ENCODE data around the gene TUBB.
"Not testable (repeated sequence)": the region's sequence is repeated elsewhere in the genome, so short reads cannot be mapped to it uniquely, and the experiment has no call there.

TUBB gene

DNA sequence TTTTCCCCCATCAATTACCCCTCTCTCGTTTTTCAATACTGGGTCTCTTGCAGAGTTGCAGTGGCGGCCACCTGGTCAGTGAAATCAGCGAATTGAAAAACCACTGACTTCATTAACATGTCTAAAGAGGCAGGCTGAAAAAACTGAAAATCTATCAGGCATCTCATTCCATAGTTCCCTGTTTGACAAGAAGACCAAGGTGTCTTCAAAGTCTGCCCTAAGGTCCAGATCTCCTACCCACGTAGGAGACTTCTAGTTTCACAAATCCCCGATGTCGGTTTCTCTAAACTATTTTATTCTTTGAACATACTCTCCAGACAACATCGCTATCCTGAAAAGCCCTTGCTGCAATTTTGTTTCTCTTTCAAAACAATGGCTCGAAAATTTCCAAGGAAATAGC, 796 bp upstream of the TUBB start:
- peak; percentile 63 for DNase-seq

DNA sequence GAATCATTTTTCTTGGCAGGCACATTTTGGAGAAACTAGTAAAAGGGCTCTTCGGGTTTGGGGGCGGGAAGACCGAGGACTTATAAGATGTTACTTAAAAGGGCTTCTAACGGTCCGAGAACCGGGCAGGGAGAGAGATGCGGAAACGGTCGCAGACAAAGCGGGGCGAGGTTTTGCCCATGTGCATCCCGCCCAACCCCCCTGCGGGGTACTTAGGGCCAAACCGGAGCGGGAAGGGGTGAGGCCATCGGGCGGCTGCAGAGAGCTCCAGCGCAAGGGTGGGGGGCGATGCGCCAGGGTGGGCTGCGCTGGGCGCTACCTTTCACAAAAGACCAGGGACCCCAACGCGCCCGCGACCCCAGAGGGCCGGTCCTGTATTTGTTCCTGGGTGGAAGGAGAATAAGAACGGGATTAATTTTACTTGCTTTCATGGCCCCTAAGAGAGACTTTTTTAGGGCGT, 616 bp downstream of the TUBB start:
- DNase-seq, result peak; percentile 94

DNA sequence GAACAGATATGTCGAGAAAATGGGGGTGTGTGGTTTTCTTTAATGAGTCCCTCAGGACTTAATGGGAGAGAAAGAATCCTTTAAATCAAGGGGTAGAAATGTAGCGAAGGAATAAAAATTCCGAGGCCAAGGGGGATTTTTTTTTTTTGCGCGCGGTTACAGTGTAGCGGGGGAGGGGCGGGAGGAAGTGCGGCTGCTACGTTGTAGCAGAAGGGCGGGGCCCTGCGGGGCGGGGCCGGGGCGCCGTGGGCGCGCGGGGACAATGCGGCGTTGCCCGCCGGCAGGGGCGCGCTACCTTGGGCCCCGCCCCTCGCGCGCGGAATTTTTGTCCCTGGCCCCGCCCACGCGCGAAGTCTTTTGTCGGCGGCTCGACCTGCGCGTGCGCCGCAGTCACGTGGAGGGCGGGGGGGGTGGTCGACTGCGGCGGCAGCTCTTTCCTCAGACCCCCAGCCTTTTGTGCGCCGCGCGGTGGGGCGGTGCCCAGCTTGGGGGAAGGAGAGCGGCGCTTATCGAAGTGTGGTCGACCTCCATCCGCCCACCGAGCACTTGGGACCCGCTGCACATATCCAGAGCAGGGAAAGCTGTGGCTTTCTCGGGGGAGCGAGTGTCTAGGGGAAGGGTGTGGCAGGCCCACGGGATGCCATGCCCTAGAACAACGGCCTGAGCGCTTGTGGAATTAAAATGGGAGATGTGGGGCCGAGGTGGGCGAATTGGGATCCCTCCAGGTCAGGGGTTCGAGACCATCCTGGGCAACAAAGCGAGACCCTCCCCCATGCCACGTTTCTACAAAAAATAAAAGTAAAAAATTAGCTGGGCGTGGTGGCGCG, 1.3 kb downstream of the TUBB start:
- peak; percentile 97 for DNase-seq

DNA sequence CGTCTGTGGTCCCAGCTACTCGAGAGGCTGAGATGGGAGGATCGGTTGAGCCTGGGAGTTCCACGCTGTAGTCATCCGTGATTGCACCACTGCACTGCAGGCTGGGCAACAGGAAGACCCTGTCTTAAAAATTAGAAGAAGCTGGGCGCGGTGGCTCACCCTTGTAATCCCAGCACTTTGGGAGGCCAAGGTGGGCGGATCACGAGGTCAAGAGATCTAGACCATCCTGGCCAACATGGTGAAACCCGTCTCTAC, 1.8 kb downstream of the TUBB start:
- peak; percentile 41 for DNase-seq

DNA sequence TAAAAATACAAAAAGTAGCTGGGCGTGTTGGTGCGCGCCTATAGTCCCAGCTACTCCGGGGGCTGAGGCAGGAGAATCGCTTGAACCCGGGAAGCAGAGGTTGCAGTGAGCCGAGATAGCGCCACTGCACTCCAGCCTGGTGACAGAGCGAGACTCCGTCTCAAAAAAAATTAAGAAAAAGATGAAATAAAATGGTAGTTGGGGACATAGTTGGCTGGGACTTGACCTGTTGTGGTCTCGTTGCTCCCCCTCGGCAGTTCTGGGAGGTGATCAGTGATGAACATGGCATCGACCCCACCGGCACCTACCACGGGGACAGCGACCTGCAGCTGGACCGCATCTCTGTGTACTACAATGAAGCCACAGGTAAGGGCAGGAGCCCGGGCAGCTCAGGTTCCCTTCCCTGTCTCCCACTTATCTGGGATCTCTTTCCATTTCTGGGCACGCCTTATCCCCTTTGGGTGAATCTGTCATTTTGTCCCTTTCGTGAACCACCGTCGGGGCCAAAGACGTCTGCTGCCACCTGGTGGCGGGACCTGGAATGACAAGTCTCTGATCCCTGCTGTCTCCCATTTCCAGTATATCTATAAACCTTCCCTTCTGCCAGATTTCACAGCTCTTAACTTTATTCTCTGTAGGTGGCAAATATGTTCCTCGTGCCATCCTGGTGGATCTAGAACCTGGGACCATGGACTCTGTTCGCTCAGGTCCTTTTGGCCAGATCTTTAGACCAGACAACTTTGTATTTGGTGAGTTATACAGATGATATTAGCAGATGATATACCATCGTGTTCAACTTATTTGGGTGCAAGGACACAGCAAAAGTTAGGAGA, 2.3 kb downstream of the TUBB start:
- peak; percentile 80 for DNase-seq

DNA sequence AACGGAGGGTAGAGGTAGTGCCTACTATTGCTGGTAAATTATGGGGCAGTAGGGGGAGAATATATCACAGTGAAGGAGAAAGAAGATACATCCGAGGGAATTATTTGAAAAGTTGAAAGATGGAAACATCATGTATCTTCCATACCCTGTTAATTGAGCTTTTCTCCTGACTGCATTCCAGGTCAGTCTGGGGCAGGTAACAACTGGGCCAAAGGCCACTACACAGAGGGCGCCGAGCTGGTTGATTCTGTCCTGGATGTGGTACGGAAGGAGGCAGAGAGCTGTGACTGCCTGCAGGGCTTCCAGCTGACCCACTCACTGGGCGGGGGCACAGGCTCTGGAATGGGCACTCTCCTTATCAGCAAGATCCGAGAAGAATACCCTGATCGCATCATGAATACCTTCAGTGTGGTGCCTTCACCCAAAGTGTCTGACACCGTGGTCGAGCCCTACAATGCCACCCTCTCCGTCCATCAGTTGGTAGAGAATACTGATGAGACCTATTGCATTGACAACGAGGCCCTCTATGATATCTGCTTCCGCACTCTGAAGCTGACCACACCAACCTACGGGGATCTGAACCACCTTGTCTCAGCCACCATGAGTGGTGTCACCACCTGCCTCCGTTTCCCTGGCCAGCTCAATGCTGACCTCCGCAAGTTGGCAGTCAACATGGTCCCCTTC, 3.1 kb downstream of the TUBB start:
- DNase-seq, result not testable (repeated sequence)

DNA sequence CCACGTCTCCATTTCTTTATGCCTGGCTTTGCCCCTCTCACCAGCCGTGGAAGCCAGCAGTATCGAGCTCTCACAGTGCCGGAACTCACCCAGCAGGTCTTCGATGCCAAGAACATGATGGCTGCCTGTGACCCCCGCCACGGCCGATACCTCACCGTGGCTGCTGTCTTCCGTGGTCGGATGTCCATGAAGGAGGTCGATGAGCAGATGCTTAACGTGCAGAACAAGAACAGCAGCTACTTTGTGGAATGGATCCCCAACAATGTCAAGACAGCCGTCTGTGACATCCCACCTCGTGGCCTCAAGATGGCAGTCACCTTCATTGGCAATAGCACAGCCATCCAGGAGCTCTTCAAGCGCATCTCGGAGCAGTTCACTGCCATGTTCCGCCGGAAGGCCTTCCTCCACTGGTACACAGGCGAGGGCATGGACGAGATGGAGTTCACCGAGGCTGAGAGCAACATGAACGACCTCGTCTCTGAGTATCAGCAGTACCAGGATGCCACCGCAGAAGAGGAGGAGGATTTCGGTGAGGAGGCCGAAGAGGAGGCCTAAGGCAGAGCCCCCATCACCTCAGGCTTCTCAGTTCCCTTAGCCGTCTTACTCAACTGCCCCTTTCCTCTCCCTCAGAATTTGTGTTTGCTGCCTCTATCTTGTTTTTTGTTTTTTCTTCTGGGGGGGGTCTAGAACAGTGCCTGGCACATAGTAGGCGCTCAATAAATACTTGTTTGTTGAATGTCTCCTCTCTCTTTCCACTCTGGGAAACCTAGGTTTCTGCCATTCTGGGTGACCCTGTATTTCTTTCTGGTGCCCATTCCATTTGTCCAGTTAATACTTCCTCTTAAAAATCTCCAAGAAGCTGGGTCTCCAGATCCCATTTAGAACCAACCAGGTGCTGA, 3.9 kb downstream of the TUBB start:
- DNase-seq, result peak; percentile 30

DNA sequence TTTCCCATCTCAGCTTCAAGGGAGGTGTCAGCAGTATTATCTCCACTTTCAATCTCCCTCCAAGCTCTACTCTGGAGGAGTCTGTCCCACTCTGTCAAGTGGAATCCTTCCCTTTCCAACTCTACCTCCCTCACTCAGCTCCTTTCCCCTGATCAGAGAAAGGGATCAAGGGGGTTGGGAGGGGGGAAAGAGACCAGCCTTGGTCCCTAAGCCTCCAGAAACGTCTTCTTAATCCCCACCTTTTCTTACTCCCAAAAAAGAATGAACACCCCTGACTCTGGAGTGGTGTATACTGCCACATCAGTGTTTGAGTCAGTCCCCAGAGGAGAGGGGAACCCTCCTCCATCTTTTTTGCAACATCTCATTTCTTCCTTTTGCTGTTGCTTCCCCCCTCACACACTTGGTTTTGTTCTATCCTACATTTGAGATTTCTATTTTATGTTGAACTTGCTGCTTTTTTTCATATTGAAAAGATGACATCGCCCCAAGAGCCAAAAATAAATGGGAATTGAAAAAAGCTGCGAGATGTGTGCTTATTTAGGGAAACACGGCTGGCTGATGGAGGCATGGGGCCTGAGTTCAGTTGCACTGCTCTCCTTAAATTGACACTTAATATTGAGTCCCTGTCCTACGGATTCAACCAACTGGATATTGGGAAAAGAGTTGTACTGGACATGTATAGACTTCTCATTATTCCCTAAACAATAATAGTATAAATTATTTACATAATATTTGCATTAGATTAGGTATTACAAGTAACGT, 4.9 kb downstream of the TUBB start:
- peak; percentile 42 for DNase-seq

DNA sequence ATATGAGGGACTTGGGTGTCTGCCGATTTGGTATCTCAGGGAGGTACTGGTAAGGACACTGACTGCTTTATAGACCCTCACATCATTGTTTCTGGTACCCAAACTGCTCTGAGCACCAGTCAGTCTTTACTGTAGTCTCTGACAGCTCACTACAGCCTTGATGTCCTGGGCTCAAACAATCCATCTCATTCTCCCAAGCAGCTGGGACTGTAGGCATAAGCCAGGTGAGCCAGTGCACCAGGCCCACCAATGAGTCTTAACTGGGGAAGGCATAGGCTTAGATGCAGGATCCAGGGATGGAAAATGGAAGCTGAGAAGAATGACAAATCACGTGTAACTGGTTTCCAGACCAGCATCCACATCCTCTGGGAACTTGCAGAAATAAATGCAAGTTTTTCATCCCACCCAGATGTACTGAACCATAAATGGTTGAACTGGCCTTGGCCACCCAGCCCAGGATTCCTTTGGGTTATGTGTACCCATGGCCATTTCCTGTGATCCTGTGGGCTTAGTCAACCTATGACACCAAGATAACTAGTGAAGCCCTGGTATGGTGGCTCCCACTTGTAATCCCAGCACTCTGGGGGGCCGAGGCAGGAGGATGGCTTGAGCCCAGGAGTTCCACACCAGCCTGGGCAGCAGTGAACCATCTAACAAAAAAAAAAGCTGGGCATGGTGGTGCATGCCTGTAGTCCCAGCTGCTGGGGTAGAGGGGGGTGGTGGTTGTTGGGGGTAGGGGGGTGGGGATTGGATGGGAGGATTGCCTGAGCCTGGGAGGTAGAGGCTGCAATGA, 5.8 kb downstream of the TUBB start:
- DNase-seq, result peak; percentile 58

DNA sequence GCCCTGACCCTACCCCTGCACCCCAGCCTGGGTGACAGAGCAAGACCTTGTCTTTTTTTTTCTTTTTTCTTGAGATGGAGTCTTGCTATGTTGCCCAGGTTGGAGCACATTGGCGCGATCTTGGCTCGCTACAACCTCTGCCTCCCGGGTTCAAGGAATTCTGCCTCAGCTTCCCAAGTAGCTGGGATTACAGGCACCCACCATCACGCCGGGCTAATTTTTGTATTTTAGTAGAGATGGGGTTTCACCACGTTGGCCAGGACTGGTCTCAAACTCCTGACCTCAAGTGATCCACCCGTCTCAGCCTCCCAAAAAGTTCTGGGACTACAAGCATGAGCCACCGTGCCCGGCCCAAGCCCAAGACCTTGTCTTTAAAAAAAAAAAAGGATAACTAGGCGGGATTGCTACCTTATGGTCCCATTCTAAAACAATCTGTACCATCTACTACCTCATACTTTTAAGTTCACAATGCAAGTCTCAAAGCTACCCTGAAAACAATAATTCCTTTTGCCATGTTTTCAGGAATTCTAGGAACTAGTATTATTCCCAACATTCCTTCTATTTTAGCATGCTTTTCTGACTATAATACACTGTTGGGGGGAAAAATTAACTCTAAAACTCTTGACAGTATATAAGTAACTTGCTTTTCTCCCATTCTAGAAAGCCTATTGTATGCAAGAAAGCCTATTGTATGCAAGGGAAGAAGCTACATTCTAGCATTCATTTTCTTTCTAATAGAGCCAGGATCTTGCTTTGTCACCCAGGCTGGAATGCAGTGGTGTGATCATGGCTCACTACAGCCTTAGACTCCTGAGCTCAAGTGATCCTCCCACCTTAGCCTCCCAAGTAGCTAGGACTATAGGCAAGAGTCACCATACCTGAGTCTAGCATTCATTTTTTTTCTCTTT, 6.6 kb downstream of the TUBB start:
- peak; percentile 28 for DNase-seq

DNA sequence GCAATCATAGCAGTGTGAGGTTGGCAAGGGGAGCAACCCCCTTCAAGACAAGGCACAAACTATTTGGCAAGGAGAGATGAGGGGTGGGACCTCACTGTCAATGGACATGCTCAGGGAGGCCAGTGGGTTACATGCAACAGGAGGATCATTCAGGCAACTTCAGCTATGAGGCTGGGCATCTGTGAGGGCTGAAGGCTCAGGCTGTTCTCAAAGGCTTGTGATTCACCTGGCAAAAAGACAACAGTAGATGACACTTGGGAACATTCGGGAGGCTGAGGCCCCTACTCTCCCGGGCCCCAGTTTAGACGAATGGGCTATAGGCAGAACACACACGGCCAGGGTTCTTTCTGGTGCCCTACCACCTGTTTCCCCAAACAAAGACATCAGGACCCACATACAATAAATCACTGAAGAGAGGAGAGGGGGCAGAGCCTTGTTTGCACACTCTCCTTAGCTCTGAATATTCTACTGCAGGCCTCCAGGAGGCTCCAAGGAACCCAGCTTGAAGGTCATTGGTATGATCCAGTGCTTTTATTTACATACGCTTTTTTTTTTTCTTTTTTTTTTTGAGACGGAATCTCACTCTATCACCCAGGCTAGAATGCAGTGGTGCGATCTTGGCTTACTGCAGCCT, 7.9 kb downstream of the TUBB start:
- peak; percentile 34 for DNase-seq

DNA sequence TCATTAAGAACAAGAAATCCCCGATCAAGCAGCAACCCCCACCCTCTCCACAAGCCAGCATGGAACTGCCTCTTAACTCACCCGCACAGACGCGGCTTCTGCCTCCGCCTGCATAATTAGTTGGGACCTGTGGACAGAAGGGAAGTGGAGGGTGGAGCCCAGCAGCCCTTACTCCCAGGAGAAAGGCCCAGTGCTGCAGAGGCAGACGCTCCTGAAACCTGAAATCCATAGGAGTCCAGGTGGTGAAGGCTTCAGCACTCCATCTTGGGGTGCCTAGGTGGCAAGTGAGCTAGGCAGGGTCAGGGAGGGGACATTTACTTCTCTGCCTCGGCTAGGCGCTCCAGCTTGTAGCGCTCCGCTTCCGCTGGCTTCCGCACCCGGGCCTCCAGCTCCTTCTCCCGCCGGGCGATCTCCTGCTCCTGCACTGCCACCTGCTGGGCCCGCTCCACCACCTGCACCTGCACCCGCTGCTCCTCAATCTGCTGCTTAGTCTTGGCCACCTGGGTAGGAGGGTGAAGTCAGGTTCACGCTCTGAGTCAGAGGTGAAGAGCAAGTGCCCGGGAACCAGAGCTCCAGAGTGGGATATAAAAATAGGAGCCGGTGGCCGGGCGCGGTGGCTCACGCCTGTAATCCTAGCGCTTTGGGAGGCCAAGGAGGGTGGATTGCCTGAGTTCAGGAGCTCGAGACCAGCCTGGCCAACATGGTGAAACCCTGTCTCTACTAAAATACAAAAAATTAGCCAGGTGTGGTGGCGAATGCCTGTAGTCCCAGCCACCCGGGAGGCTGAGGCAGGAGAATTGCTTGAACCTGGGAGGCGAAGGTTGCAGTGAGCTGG, 10.7 kb downstream of the TUBB start:
- peak; percentile 82 for DNase-seq

DNA sequence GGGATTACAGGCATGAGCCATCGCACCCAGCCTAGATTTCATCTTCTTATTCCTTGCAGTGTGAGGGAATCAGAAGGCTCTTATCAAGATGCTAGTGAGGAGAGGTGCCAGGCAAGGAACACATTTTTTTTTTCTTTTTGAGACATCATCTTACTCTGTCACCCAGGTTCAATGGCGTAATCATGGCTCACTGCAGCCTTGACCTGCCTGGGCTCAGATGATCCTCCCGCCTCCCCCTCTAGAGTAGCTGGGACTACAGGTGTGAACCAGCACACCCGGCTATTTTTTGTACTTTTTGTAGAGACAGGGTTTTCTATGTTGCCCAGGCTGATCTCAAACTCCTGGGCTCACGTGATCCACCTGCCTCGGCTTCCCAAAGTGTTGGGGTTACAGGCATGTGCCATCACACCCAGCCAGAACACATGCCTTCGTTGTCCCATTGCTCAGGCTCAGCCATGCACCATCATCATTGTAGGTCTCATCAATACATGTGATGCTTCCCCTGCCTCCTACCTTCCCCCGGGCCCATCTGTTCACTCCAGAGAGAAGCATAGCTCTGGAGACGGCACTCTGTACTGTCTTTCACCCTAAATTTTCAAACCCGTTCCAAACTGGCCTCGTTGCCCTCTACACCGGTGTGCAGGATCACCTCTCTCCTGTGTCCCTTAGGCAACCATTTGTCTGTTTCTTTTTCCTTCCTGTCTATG, 12.2 kb downstream of the TUBB start:
- no peak for DNase-seq

DNA sequence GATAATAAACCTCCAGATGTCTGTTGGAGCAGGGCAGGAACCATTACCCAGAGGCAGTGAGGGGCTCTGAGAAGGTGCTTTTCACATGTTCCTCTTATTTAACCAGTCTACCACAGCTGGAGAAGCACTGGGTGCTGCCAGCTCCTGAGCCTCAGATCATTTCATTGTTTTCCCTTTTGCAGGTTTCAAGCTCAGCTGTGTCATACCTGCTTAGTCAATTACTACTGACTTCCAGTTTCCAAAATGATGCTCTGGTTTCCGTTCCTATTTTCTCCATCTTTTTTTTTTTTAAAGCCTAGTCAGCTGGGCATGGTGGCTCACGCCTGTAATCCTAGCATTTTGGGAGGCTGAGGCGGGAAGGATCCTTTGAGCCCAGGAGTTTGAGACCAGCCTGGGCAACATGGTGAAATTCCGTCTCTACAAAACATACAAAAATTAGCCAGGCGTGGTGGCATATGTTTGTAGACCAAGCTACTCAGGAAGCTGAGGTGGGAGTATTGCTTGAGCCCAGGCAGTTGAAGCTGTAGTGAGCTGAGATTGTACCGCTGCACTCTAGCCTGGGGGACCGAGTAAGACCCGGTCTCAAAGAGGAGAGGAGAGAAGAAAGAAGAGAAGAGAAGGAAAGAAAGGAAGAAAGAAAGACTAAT, 15.6 kb downstream of the TUBB start:
- DNase-seq, result no peak

DNA sequence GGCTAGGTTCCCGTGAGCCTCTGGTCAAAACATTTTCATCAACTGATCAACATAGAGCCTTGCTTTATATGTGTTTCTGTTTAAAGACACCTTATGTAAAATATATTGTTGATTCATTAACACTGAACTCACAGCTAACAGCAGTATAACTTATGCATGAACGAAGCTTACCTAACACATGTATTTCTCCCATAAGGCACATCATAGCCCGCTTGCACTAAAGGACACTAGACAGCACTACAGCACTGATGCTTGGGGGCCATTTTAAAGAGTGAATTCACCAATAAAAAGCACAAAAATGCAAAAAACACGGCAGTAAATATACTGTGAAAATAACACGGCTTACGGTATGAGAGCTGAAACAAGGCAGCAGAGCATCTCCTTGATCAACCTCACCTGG, 18.4 kb downstream of the TUBB start:
- no peak for DNase-seq

DNA sequence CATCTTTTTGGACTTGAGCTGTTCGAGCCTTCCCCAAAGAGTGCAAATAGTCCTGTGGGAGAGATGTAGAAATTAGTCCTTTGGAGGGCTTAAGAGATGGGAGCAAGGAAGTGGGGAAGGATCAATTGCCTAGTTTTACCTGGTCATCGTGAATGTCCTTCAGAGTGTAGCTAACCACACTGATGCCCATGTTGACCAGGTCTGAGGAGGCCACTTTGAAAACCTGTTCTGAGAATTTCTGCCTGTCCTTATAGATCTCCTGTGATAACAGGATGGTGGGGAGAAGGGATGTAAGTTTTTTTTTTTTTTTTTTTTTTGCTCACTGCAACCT, 20.4 kb downstream of the TUBB start:
- DNase-seq, result no peak

DNA sequence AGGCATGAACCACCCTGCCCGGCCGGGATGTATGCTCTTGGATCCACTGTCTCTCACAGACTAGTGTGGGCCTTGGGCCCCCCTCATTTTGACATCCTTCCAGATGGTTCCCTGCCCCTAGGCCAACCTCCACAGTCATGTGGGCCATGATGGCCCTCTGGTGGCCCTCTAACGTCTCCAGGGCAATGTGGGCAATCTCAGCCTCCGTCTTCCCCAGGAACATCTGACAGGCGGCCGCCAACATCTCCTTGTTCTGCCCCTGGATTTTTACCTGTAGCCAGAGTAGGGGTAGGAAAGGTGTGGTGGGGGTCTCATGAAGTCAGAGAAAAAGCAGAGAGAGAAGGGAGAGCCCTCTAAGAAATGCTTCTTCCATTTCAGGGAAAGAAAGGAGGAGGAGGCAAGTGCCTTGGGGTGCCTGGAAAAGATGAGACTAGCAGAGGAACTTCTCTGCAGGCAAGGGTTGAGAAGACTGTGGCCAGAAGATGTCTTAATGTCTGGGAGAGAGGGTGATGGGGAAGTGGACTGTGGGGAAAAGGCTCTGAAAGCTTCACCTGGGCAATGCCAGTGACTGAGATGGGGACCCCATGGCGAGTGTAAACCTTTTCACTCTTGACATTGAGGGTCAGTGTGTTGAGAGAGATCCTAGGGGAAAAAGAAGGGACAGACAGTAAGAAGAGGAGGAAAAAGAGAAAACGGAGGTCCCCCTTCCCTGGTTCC, 21.1 kb downstream of the TUBB start:
- DNase-seq, result no peak

Measured in NCI-H69 (cell line).